GM21619 (cell line): Measurements from ENCODE around the gene QRICH2.
"Not testable (repeated sequence)": the region's sequence is repeated elsewhere in the genome, so short reads cannot be mapped to it uniquely, and the experiment has no call there.

Experiments used
- ATAC-seq: cut with Tn5 transposase; IDR thresholded peaks from one replicate; pipeline ENCODE4 v1.9.1; 2021; ENCODE audit not compliant: unreplicated experiment

Gene QRICH2, protein sequence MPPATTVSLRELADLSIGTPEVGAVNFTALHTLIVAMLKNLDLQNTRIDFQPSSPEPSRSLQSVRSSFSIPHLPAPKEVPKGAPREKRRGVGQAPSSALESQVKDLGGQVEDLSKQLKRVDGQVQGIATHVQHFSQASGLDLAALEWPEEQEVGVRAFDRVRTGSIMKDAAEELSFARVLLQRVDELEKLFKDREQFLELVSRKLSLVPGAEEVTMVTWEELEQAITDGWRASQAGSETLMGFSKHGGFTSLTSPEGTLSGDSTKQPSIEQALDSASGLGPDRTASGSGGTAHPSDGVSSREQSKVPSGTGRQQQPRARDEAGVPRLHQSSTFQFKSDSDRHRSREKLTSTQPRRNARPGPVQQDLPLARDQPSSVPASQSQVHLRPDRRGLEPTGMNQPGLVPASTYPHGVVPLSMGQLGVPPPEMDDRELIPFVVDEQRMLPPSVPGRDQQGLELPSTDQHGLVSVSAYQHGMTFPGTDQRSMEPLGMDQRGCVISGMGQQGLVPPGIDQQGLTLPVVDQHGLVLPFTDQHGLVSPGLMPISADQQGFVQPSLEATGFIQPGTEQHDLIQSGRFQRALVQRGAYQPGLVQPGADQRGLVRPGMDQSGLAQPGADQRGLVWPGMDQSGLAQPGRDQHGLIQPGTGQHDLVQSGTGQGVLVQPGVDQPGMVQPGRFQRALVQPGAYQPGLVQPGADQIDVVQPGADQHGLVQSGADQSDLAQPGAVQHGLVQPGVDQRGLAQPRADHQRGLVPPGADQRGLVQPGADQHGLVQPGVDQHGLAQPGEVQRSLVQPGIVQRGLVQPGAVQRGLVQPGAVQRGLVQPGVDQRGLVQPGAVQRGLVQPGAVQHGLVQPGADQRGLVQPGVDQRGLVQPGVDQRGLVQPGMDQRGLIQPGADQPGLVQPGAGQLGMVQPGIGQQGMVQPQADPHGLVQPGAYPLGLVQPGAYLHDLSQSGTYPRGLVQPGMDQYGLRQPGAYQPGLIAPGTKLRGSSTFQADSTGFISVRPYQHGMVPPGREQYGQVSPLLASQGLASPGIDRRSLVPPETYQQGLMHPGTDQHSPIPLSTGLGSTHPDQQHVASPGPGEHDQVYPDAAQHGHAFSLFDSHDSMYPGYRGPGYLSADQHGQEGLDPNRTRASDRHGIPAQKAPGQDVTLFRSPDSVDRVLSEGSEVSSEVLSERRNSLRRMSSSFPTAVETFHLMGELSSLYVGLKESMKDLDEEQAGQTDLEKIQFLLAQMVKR (N-terminal part only)

DNA sequence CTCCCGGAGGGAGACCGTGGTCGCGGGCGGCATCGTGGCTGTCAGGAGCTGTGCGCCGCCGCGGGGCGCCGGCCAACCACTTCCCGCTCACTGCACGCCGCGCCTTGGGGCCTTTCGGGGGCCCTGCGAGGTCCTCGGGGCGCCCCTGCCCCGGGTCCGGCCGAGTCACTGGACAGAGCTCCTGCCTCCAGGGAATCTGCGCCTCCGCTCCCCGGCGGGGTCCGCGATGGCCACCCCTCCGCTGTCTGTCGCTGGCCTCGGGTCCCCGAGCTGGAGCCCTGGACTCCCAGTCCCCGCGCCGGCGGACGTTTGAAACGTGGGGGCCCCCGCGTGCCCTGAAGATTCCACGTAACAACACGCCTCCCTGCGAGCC is at the start of gene QRICH2:
Gene QRICH2, minus strand, starts transcription at position 311 of the 373 bp plus-strand sequence. Its CDS starts 278 bp downstream, at position 33.
- ATAC-seq: no peak

DNA sequence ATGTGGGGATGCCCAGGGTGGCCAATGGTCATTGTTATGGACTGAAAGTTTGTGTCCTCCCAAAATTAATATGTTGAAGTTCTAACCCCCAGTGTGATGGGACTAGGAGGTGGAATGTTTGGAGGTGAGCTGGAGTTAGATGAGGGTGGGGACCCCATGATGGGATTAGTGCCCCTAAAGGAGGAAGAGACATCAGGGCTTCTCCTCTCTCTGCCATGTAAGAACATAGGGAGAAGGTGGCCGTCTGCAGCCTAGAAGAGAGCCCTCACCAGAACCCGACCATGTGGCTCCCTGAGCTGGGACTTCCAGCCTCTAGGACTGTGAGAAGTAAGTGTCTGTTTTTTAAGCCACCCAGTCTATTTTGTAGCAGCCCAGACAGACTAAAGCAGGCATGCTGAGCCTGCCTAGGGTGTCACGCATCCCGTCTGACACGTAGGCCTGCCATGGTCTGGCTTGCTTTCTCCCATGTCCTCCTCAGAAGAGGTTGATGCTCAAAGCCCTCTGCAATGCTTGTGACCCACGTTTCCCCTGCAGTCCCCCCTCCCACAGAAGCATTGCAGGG is 49.6 kb upstream of the QRICH2 start:
- no peak for ATAC-seq

DNA sequence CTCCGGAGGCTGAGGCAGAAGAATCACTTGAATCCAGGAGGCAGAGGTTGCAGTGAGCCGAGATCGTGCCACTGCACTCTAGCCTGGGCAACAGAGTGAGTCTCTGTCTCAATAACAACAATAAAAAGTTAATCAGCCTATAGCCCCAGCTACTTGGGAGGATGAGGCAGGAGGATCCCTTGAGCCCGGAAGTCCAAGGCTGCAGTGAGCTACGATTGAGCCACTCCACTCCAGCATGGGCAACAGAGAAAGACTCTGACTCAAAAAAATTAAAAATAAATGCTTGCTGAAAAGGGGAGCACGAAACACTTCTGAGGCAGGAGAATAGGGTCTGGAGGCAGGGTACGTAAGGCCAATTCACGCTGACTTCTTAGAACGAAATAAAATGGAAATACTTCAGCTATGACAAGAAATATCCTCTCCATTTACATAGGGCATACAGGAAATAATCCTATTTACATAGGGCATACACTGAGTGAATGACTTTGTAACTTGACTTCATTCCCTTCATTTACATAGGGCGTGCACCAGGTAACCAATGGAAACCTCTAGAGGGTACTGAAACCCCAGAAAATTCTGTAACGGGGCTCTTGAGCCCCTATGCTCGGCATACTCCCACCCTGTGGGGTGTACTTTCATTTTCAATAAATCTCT is 48.9 kb upstream of the QRICH2 start:
- no peak for ATAC-seq

- ATAC-seq: no peak
Observed at GRCh38 chr17:76354747-76355310, 46.8 kb upstream of the QRICH2 start.

- peak; percentile 4 for ATAC-seq
Observed at GRCh38 chr17:76354317-76354729, 46.2 kb upstream of the QRICH2 start.

GRCh38 chr17:76353599-76354316 is 45.7 kb upstream of the QRICH2 start, which contains the start of gene PRPSAP1:
TSS of gene PRPSAP1 (minus strand) at chr17:76353916. CDS start at chr17:76353703, 213 bp downstream.
- ATAC-seq: peak; percentile 81

DNA sequence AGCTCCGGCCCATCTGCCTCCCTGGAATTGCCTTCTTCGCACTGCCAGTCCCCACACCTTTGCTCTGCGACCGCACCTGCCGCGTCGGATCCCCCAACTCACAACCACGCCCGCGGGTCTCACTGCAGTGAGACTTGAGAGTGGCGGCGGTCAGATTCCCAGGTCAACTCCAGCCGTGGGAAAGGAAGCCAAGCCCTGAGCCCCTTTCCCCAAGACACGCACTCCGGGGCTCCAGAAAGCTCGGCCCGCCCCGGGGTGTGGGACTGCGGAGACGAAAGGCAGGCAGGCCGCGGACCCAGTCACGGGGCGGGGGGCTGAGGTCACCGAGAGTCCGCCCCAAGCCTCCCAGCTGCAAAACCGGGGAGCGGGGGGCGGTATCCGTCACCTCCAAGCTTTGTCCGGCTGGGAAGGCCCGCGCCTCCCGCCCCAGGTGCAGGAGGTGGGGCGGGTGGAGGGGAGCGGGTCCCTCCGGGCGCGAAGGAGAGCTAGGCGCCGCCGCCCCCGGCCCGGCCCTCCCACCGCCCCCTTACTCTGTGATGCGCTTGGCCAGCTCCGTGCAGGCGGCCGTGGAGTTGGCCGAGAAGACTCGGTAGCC is 45.0 kb upstream of the QRICH2 start:
- ATAC-seq: peak; percentile 17

DNA sequence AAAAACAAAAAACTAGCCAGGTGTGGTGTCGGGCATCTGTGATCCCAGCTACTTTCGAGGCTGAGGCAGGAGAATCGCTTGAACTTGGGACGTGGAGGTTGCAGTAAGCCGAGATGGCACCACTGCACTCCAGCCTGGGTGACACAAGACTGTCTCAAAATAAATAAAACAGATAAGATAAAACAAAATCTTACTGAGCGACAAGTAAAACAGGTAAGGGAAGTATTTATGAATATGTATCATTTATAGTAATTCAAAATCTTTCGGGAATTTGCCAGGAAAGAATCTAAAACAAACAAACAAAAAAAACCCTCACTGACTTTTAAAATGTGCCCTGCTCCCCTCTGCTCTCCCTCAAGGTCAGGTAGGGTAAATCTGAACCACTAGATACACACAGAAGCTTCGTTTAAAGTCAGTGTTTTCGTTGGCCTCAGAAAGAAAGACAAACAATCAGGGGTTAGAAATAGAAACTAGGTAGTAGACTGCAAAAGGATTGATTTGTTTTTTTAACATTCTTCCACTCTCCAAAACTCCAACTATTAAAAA is 43.5 kb upstream of the QRICH2 start:
- no peak for ATAC-seq

GRCh38 chr17:76350463-76350862 is 42.4 kb upstream of the QRICH2 start:
- no peak for ATAC-seq

- ATAC-seq: not testable (repeated sequence)
Observed at GRCh38 chr17:76346936-76347335, 38.9 kb upstream of the QRICH2 start.

DNA sequence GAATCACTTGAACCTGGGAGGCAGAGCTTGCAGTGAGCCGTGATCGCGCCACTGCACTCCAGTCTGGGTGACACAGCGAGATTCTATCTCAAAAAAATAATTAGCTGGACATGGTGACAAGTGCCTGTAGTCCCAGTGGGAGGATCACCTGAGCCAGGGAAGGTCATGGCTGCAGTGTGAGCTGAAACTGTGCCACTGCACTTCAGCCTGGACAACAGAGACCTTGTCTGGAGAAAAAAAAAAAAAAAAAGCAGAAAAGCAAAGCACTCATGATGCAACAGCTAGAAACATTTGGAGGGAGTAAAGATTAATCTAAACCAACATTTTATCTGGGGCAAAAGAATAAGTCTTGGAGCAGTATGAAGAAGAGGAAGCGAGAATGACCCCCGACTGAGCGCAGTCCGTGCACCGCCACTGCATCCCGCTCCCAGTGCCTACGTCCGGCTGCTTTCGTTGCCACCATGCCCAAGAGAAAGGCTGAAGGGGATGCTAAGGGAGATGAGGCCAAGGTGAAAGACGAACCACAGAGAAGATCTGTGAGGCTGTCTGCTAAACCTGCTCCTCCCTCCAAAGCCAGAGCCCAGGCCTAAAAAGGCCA is 37.4 kb upstream of the QRICH2 start:
- no peak for ATAC-seq

GRCh38 chr17:76343106-76343505 is 35.0 kb upstream of the QRICH2 start:
- no peak for ATAC-seq

DNA sequence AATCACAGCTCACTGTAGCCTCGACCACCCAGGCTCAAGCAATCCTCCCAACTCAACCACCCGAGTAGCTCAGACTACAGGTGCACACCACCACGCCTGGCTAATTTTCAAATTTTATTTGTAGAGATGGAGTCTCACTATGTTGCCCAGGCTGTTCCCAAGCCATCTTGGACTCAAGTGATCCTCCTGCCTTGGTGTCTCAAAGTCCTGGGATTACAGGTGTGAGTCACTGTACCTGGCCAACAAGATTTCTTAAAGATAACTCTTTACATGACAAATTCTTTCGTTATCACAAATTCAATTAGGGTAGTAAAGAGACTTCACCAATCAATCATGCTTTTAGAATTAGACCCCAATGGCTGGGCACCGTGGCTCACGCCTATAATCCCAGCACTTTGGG is 33.2 kb upstream of the QRICH2 start:
- ATAC-seq: no peak

- ATAC-seq: no peak
Observed at GRCh38 chr17:76337413-76337777, 29.3 kb upstream of the QRICH2 start.

- no peak for ATAC-seq
Observed at GRCh38 chr17:76336756-76337412, 28.8 kb upstream of the QRICH2 start.

GRCh38 chr17:76335716-76336381 is 27.8 kb upstream of the QRICH2 start:
- no peak for ATAC-seq
